ENCODE measurements around the gene LYRM2. TPM values are rescaled to one million over a fixed set of nuclear protein-coding genes. Genes with fewer than 3 reads are reported as not detected.

Gene LYRM2
- total RNA-seq, 1 donor from 2014 or later, result 33.8 TPM

GRCh38 chr6:89562093-89562973 is 76.2 kb downstream of the LYRM2 start:
- intact Hi-C loops (cut with micrococcal nuclease), result no loop called here

DNA sequence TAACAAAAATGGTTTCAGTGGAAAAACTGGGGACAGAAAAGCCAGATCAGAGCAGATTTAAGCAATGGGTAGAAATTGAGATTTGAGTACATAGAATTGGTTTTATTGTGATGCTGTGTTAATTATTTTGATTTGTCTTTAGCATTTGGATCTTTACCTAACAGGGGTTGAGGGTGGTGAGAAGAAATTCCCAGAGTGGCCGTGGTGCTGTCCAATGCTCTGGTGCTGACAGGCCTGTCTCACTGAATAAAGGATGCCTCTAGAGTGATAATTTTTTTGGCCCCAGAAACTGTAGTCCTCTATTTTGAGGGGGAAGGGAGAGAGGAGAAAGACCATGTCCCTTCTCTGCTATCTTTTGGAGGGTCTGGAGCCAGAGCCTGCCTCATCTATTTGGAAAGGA is 79.1 kb downstream of the LYRM2 start:
- intact Hi-C loops (cut with micrococcal nuclease), result no loop called here

- intact Hi-C loops (cut with micrococcal nuclease), result no loop called here
These were observed 82.7 kb downstream of the LYRM2 start for GRCh38 chr6:89555806-89556205.

- intact Hi-C loops (cut with micrococcal nuclease), result no loop called here
These were observed 83.5 kb downstream of the LYRM2 start for GRCh38 chr6:89555031-89555430.

GRCh38 chr6:89554106-89554505 is 84.4 kb downstream of the LYRM2 start:
- intact Hi-C loops (cut with micrococcal nuclease), result no loop called here

- intact Hi-C loops (cut with micrococcal nuclease), result no loop called here
These were observed 85.1 kb downstream of the LYRM2 start for GRCh38 chr6:89553431-89553830.

GRCh38 chr6:89547281-89547680 is 91.3 kb downstream of the LYRM2 start:
- intact Hi-C loops (cut with micrococcal nuclease), result no loop called here

- intact Hi-C loops (cut with micrococcal nuclease), result no loop called here
These were observed 95.7 kb downstream of the LYRM2 start for GRCh38 chr6:89542866-89543265.

GRCh38 chr6:89542081-89542857 is 96.3 kb downstream of the LYRM2 start:
- intact Hi-C loops (cut with micrococcal nuclease), result no loop called here

DNA sequence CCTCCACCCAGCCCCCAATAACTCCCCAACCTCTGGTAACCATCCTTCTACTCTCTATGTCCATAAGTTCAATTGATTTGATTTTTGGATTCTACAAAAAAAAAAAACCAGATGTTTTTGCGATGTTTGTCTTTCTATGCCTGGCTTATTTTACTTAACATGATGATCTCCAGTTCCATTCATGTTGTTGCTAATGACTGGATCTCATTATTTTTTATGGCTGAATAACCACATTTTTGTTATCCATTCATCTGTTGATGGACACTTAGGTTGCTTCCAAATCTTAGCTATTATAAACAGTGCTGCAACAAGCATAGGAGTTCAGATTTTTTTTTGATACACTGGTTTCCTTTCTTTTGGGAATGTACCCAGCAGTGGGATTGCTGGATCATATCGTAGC is 98.8 kb downstream of the LYRM2 start:
- intact Hi-C loops (cut with micrococcal nuclease), result no loop called here

GRCh38 chr6:89536231-89536630 is 102.3 kb downstream of the LYRM2 start:
- intact Hi-C loops (cut with micrococcal nuclease), result no loop called here

DNA sequence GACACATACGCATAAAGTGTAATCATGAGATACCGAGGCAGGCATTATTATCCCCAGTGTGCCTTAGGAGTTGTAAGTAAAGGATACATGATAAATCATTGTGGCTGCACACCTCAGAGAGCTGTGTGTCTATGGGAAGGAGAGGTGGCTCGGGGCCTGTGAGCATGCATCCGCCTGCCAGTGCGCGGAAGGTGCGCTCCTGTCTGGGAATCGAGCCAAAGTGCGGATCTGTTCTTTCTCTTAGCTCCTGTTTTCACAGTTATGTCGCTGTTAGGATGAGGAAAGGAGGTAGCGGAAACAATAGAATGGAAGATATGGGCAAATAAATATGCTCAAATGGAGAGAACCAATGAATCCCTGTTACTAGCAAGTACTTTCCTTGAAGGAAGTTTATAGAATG is 107.6 kb downstream of the LYRM2 start:
- intact Hi-C loops (cut with micrococcal nuclease), result no loop called here

GRCh38 chr6:89528866-89529265 is 109.7 kb downstream of the LYRM2 start:
- intact Hi-C loops (cut with micrococcal nuclease), result no loop called here

DNA sequence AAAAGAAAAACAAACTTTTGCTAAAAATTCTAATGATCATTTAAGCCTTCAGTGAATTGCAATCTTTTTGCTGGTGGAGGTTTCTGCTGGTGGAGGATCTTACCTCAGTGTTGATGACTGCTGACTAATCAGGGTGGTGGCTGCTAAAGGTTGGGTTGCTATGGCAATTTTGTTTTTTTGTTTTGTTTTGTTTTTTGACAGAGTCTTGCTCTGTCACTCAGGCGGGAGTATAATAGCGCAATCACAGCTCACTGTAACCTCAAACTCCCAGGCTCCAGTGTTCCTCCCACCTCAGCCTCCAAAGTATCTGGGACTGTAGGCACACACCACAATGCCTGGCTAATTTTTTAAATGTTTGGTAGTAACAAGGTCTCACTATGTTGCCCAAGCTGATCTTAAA is 110.9 kb downstream of the LYRM2 start:
- intact Hi-C loops (cut with micrococcal nuclease), result no loop called here

- intact Hi-C loops (cut with micrococcal nuclease), result no loop called here
These were observed 112.0 kb downstream of the LYRM2 start for GRCh38 chr6:89526563-89526869.

DNA sequence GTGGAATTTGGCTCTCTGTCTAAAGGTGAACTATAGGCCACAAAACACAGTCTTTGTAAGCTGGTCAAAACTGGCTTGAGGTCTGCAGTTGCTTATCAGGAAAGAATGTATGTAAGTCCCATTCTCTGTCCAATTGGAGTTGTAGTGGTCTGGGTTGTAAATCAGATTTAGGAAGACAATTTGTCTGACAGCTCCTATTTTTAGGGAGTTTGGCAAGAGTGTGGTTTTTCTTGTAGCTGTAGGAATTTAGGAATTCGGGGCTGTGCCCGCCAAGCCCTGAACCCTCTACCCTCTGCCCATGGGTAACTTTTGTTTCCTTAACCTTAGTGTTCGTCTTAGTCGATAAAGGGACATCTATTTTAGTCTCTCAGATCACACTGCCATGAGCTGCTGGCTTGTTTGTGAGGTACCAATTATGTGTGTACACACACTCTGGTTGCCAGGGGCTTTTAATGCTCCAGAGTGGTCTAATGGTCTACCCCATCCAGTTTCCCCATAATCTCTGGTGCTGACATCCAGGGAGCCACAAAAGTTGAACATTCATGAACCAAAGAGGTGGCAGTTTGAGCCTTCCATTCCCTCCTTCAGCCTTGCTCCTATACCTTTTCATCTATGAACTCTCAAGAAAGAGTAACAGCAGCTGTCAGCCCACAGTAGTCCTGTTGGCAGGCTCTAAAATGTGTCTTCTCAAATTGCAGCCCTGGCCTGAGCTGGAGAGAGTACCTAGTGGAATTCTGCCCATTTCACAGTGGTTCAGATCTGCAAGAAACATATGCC is 112.6 kb downstream of the LYRM2 start:
- intact Hi-C loops (cut with micrococcal nuclease), result no loop called here

DNA sequence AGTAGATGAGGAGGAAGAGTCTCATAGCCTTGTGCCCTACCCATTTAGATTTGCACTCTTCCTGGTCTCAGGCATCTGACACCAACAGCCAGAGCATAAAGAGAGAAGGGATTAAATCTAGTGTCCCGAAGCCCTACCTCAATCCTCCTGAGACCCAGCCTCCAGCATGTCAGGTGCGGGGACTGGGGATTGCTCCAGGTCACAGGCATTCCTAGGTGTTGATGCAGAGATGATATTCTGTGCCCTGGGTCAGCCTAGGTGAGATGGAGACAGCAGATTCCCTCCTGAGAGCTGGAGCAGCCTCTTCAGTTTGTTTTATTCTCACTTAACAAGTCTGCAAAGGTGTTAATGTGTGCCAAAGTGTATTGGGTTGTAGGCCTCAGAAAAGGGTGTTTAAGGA is 115.8 kb downstream of the LYRM2 start:
- intact Hi-C loops (cut with micrococcal nuclease), result no loop called here

DNA sequence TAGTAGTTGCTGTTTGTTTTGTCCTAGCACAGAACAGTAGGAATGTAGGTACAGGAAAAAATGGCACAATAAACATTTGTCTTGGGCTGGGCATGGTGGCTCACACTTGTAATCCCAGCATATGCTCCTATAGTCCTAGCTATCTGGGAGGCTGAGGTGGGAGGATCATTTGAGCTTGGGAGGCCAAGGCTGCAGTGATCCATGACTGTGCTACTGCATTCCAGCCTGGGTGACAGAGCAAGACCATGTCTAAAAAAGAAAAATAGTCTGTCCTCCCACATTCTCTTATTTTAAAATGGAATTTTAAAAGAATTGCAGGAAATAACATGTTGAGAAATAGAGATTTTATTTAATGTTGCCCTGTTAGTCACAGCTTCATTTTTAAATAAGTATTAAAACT is 117.8 kb downstream of the LYRM2 start:
- intact Hi-C loops (cut with micrococcal nuclease), result no loop called here

GRCh38 chr6:89518352-89519055 is 120.0 kb downstream of the LYRM2 start:
- intact Hi-C loops (cut with micrococcal nuclease), result no loop called here
